ENCODE data around the gene USP53. TPM values are rescaled to one million over a fixed set of nuclear protein-coding genes. Genes with fewer than 3 reads are reported as not detected.

Gene USP53
- polyA plus RNA-seq, 1 of the 3 experiments (the other 2 are of a cell fraction), result 8.1 TPM

DNA sequence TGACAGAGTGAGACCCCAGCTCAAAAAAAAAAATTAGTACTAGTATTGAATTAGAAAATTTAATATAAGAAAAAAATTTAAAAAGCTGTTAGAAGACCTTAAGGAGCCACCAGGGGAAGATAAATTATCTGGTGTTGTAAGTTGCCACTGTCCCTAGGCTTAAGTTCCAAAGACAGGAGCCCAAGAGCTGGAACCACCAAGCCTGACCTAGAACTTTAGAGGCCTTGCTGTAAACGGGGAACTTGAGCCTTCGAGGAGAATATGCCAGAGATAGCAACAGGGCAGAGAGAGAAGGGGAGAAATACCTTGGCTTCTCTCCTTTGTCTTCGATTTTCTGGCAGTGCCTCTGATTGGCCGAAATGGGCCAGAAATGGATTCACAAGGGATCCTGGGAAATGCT lies 8.9 kb downstream of the USP53 start:
- no peak for TF ChIP-seq FOXJ3 (CRISPR knock-in tag; IDR thresholded peaks at IDR 0.05)
- TF ChIP-seq RXRA (IDR thresholded peaks at IDR 0.05; ENCODE audit: borderline replicate concordance, low read depth), result no peak
- TF ChIP-seq YY1 (IDR thresholded peaks at IDR 0.05; ENCODE audit: low read depth), result no peak
- TF ChIP-seq REST (IDR thresholded peaks at IDR 0.05; ENCODE audit: low read depth, low read length), result no peak
- no peak for TF ChIP-seq ZBTB33 (IDR thresholded peaks at IDR 0.05; ENCODE audit: borderline replicate concordance, low read depth)
- no peak for TF ChIP-seq RFX5 (IDR thresholded peaks at IDR 0.05; ENCODE audit: low read length)
- no peak for TF ChIP-seq SMC3 (IDR thresholded peaks at IDR 0.05; ENCODE audit: low read depth, low read length)
- no peak for TF ChIP-seq MXI1 (IDR thresholded peaks at IDR 0.05; ENCODE audit: low read depth, low read length)
- H3K4me2 ChIP-seq, result no peak overlapping the region

GRCh38 chr4:119227690-119228089 lies 15.2 kb downstream of the USP53 start:
- peaks cover 28% of the 10 kb centered on the region for H3K79me2 ChIP-seq (ENCODE audit: insufficient read depth)
- H4K20me1 ChIP-seq (ENCODE audit: insufficient read depth), result no peaks in the 10 kb centered on the region
- no peak for TF ChIP-seq YY1 (IDR thresholded peaks at IDR 0.05; ENCODE audit: low read depth)
- no peak for TF ChIP-seq GATA2 (CRISPR knock-in tag; IDR thresholded peaks at IDR 0.05)
- TF ChIP-seq JUND (IDR thresholded peaks at IDR 0.05), result peak; percentile 36; the same call in 1 of the 2 replicates
- TF ChIP-seq EZH2phosphoT487 (IDR thresholded peaks at IDR 0.05; ENCODE audit: borderline replicate concordance, low read depth), result no peak
- TF ChIP-seq ZBTB33 (IDR thresholded peaks at IDR 0.05; ENCODE audit: borderline replicate concordance, low read depth), result no peak
- no peak for TF ChIP-seq NRF1 (IDR thresholded peaks at IDR 0.05; ENCODE audit: low read depth, low read length)
- 0 out of 2 replicates have a peak, but pooled peaks have one; percentile 16 for TF ChIP-seq FOSL2 (IDR thresholded peaks at IDR 0.05; ENCODE audit: borderline replicate concordance, low read depth)
- H2AFZ ChIP-seq (ENCODE audit: low read depth), result no peak overlapping the region
- H3K4me3 ChIP-seq (ENCODE audit: low read depth in 2 of 2, low read length in 1 of 2), result no peak overlapping the region
- peaks cover 6% of the 10 kb centered on the region for H3F3A ChIP-seq (replicated peaks; ENCODE audit: insufficient read depth)
- ChIA-PET POLR2A (no interaction called here), CTCF (interaction anchor here (1.4 kb wide), 1 partner anchor 12 kb away, joined by 3 read pairs; no protein-coding TSS in a partner anchor)
- no peaks in the 10 kb centered on the region; the same call in 1 of the 2 replicates for H3K9me3 ChIP-seq
- H3K27ac ChIP-seq (ENCODE audit: low read depth in 2 of 2, low read length in 1 of 2), result no peak overlapping the region
- no peaks in the 10 kb centered on the region for H3K9me2 ChIP-seq
- DNase-seq, result no peak
- H3K4me1 ChIP-seq (ENCODE audit: control insufficient read depth in 1 of 2, insufficient read depth in 2 of 2, low read depth in 1 of 2, low read length in 1 of 2), result no peaks in the 10 kb centered on the region; a peak in 1 of 4 replicates
- peaks cover 6 to 13% of the 10 kb centered on the region in 2 experiments for H3K36me3 ChIP-seq (replicated peaks in 1 of 2; ENCODE audit: control insufficient read depth in 1 of 2, insufficient read depth in 2 of 2, low read length in 1 of 2)
- no peaks in the 10 kb centered on the region for H3K27me3 ChIP-seq (ENCODE audit: insufficient read depth)
- H3K9ac ChIP-seq, result no peak overlapping the region
- H3K4me2 ChIP-seq, result no peak overlapping the region

More for the DNA sequence above, 8.9 kb downstream of the USP53 start:
- H3K36me3 ChIP-seq (replicated peaks in 1 of 2; ENCODE audit: control insufficient read depth in 1 of 2, insufficient read depth in 2 of 2, low read length in 1 of 2), result peaks cover 38 to 40% of the 10 kb centered on the region in 2 experiments
- H2AFZ ChIP-seq (ENCODE audit: low read depth), result no peak overlapping the region
- CTCF ChIA-PET, result interaction anchor here (1.2 kb wide), 1 partner anchor 8 kb away, joined by 4 read pairs; the partner anchor contains the start of gene USP53
- H3K27ac ChIP-seq (ENCODE audit: low read depth in 2 of 2, low read length in 1 of 2), result no peak overlapping the region
- no peak for DNase-seq
- H3K9ac ChIP-seq, result no peak overlapping the region
- peaks cover 6% of the 10 kb centered on the region for H3F3A ChIP-seq (replicated peaks; ENCODE audit: insufficient read depth)
- POLR2A ChIA-PET, result no interaction called here
- no peaks in the 10 kb centered on the region for H4K20me1 ChIP-seq (ENCODE audit: insufficient read depth)
- peaks cover 0 to 10% of the 10 kb centered on the region in 2 experiments; a peak in 1 of 4 replicates for H3K4me1 ChIP-seq (ENCODE audit: control insufficient read depth in 1 of 2, insufficient read depth in 2 of 2, low read depth in 1 of 2, low read length in 1 of 2)
- no peak overlapping the region for H3K4me3 ChIP-seq (ENCODE audit: low read depth in 2 of 2, low read length in 1 of 2)
- H3K9me3 ChIP-seq, result no peaks in the 10 kb centered on the region; the same call in 1 of the 2 replicates
- 85% methylated on average over 4 of the region's 4 CpGs for WGBS (ENCODE audit: low lambda C conversion rate)
- peaks cover 31% of the 10 kb centered on the region for H3K79me2 ChIP-seq (ENCODE audit: insufficient read depth)
- H3K27me3 ChIP-seq (ENCODE audit: insufficient read depth), result no peaks in the 10 kb centered on the region
- no peaks in the 10 kb centered on the region for H3K9me2 ChIP-seq

All from SK-N-SH (cell line).